ENCODE data around the gene ZFP3.

DNA sequence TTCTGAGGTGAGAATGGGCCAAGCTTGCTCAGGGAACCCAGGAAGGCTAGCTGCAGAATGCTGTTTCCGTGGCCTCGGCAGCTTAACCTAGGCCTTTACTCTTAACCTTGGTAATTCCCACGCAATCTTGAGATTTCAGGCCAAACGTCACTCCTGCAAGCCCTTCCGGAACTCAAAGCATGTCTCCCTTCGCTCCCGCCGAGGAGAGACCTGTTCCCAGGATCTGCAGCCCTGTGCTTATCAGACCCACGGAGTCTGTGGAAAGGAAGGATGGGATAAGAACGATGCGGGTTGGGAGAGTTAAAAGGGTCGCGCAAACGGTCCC lies 524 bp upstream of the ZFP3 start:
- no peak for TF ChIP-seq EZH2phosphoT487 (IDR thresholded peaks at IDR 0.05; ENCODE audit: low read depth, severe bottlenecking, unreplicated experiment)
- no peak for TF ChIP-seq CTCF (IDR thresholded peaks at IDR 0.05; ENCODE audit: poor library complexity)

All from hepatocyte (in vitro differentiated cells).